Measurements from ENCODE around the gene GRAMD1A.
"Not testable (repeated sequence)": the region's sequence is repeated elsewhere in the genome, so short reads cannot be mapped to it uniquely, and the experiment has no call there.

GRCh38 chr19:34998224-34998623 lies 1.9 kb upstream of the GRAMD1A start:
- TF ChIP-seq YY1 (IDR thresholded peaks at IDR 0.05; ENCODE audit: low read depth, low read length); TAF1 (IDR thresholded peaks at IDR 0.05; ENCODE audit: low read depth, low read length); POLR2A (IDR thresholded peaks at IDR 0.05; ENCODE audit: control extremely low read depth in 1 of 2, low read depth in 2 of 2, low read length in 2 of 2); CTCF (IDR thresholded peaks at IDR 0.05; ENCODE audit: control extremely low read depth in 1 of 3, insufficient read depth in 1 of 3, low read depth in 1 of 3, low read length in 3 of 3); KDM1A (IDR thresholded peaks at IDR 0.05; ENCODE audit: borderline replicate concordance, low read length); HDAC6 (IDR thresholded peaks at IDR 0.05; ENCODE audit: low read depth, low read length): not testable (repeated sequence)

Measured in H1 (cell line).